Breast epithelium (tissue), 3 donors: Measurements from ENCODE around the gene KRTAP1-1.

Experiments
- POLR2AphosphoS5 ChIP-seq, 3 donors: sonication (generic); formaldehyde crosslinking; IDR thresholded peaks; one replicate each; pipeline ENCODE4 v1.6.1; 2017; ENCODE audit warnings: antibody characterized with exemption in 3 of 3
- TF ChIP-seq, protein P1 (sequence below), 3 donors: fragments of 450-650 bp; IDR thresholded peaks; one replicate each; pipeline ENCODE4 v1.5.1; 2016 to 2017; ENCODE audit warnings: antibody characterized with exemption in 3 of 3, mild to moderate bottlenecking in 3 of 3, moderate library complexity in 3 of 3

DNA sequence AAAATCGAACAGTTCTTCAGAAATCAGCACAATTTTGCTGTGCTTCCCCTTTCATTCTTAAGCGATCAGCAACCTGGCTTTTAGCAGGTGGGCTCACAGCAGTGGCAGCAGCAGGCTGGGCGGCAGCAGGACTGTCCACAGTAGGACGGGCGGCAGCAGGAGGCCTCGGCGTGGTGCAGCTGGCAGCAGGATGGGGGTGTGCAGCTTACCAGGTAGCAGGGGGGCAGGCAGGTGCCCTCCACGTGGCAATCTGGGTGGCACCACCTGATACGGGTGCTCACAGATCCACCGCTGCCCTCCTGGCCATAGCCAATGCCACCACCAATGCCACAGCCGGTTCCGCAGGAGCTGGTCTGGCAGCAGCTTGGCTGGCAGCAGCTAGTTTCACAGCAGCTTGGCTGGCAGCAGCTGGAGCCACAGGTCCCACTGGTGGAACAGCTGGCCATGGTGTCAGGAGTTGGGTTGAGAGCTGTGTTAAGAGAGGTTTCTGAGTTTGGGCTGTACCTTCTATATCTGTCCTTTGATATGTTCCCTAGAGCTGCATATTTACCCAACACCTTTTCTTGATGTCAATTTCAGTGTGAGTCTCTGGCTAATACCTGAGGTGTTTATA lies 11.5 kb downstream of the KRTAP1-1 start, which contains the start of gene KRTAP1-4:
- no peak for TF ChIP-seq POLR2AphosphoS5 (IDR thresholded peaks at IDR 0.05)
- TF ChIP-seq, protein P1, sequence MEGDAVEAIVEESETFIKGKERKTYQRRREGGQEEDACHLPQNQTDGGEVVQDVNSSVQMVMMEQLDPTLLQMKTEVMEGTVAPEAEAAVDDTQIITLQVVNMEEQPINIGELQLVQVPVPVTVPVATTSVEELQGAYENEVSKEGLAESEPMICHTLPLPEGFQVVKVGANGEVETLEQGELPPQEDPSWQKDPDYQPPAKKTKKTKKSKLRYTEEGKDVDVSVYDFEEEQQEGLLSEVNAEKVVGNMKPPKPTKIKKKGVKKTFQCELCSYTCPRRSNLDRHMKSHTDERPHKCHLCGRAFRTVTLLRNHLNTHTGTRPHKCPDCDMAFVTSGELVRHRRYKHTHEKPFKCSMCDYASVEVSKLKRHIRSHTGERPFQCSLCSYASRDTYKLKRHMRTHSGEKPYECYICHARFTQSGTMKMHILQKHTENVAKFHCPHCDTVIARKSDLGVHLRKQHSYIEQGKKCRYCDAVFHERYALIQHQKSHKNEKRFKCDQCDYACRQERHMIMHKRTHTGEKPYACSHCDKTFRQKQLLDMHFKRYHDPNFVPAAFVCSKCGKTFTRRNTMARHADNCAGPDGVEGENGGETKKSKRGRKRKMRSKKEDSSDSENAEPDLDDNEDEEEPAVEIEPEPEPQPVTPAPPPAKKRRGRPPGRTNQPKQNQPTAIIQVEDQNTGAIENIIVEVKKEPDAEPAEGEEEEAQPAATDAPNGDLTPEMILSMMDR (IDR thresholded peaks at IDR 0.05): no peak
